Vagina (tissue), 2 donors: ENCODE measurements around the gene SNRNP25. TPM values are rescaled to one million over a fixed set of nuclear protein-coding genes. Genes with fewer than 3 reads are reported as not detected.

Source experiments
- DNase-seq, 2 donors: peaks; one replicate each; pipeline ENCODE4 v3.0.0-alpha.2; 2017; ENCODE audit errors: extremely low spot score in 2 of 2
- H3K27ac ChIP-seq: fragments of 200-600 bp; sonication (generic); one replicate; pipeline ENCODE4 v1.5.1; 2019
- H3K27me3 ChIP-seq: fragments of 200-600 bp; sonication (generic); one replicate; pipeline ENCODE4 v1.5.1; 2019
- H3K36me3 ChIP-seq, 2 donors: fragments of 200-600 bp; sonication (generic); one replicate each; pipeline ENCODE4 v1.5.1; 2017 to 2019
- H3K4me1 ChIP-seq: fragments of 200-600 bp; sonication (generic); one replicate; pipeline ENCODE4 v1.5.1; 2019
- H3K4me3 ChIP-seq, 2 donors: fragments of 200-600 bp; sonication (generic); 1 replicate in 1 of 2; 2 replicates in 1 of 2; pipeline ENCODE4 v1.5.1; 2016 to 2019
- H3K9me3 ChIP-seq: fragments of 200-600 bp; sonication (generic); one replicate; pipeline ENCODE4 v1.5.1; 2019
- CTCF ChIP-seq, 3 experiments: fragments of 450-650 bp in 2 of 3; fragments of 200-600 bp in 1 of 3; sonication (generic) in 1 of 3; IDR thresholded peaks; one replicate each; pipeline ENCODE4 v1.5.1; 2017 to 2019; ENCODE audit warnings: antibody characterized with exemption in 3 of 3, mild to moderate bottlenecking in 2 of 3, moderate library complexity in 2 of 3
- POLR2A ChIP-seq, 2 donors: fragments of 450-650 bp; IDR thresholded peaks; one replicate each; pipeline ENCODE4 v1.6.1; 2017; ENCODE audit warnings: antibody characterized with exemption in 2 of 2, mild to moderate bottlenecking in 2 of 2, moderate library complexity in 2 of 2
- POLR2AphosphoS5 ChIP-seq, 2 donors: sonication (generic); formaldehyde crosslinking; IDR thresholded peaks; one replicate each; pipeline ENCODE4 v1.9.0; 2017; ENCODE audit warnings: antibody characterized with exemption in 2 of 2, mild to moderate bottlenecking in 2 of 2, low read depth in 1 of 2; ENCODE audit not compliant: insufficient read depth in 1 of 2
- intact Hi-C: fragments of 100-400 bp; cut with DNase I; formaldehyde crosslinking; loops from one replicate; pipeline ENCODE4 v1.15.1; 2023
- total RNA-seq: library from RNA; depleted of rRNA; stranded (reverse); fragments of >200 nt; gene quantifications from one replicate; pipeline ENCODE4 v1.2.3, GENCODE V29; 2016

SNRNP25 gene
- total RNA-seq, 1 donor from 2014 or later, result 15.0 TPM

- TF ChIP-seq CTCF (IDR thresholded peaks at IDR 0.05) (no peak), POLR2A (IDR thresholded peaks at IDR 0.05) (no peak), POLR2AphosphoS5 (IDR thresholded peaks at IDR 0.05; ENCODE audit: insufficient read depth in 1 of 2, low read depth in 1 of 2) (peak in 1 of 2 donors; percentile 67)
- intact Hi-C loops, result no loop called here
- DNase-seq, result no peak
- Histone ChIP-seq H3K4me1 (peaks cover 70% of the 10 kb centered on the region), H3K4me3 (peak overlapping the region; percentile 74 to 98), H3K27ac (peak overlapping the region; percentile 89), H3K36me3 (no peaks in the 10 kb centered on the region), H3K9me3 (no peaks in the 10 kb centered on the region), H3K27me3 (no peaks in the 10 kb centered on the region)
Observed at GRCh38 chr16:75580-76501, 22.2 kb downstream of the SNRNP25 start.

- Histone ChIP-seq H3K27me3 (no peaks in the 10 kb centered on the region), H3K36me3 (no peaks in the 10 kb centered on the region), H3K4me3 (peak overlapping the region; percentile 74 to 98), H3K4me1 (peaks cover 63% of the 10 kb centered on the region), H3K9me3 (no peaks in the 10 kb centered on the region), H3K27ac (peak overlapping the region; percentile 89)
- TF ChIP-seq POLR2A (IDR thresholded peaks at IDR 0.05) (no peak), POLR2AphosphoS5 (IDR thresholded peaks at IDR 0.05; ENCODE audit: insufficient read depth in 1 of 2, low read depth in 1 of 2) (peak in 1 of 2 donors; percentile 48)
- intact Hi-C loops, result no loop called here
- no peak for DNase-seq
Observed at GRCh38 chr16:76535-77272, 23.1 kb downstream of the SNRNP25 start.

GRCh38 chr16:77273-77806 is 23.7 kb downstream of the SNRNP25 start:
- no peaks in the 10 kb centered on the region for H3K27me3 ChIP-seq
- peaks cover 63% of the 10 kb centered on the region for H3K4me1 ChIP-seq
- H3K36me3 ChIP-seq, result no peaks in the 10 kb centered on the region
- H3K4me3 ChIP-seq, result peak overlapping the region; percentile 74 to 98
- peak overlapping the region; percentile 89 for H3K27ac ChIP-seq
- intact Hi-C loops, result no loop called here
- DNase-seq, result no peak
- no peaks in the 10 kb centered on the region for H3K9me3 ChIP-seq
- no peak for TF ChIP-seq CTCF (IDR thresholded peaks at IDR 0.05)
- TF ChIP-seq POLR2A (IDR thresholded peaks at IDR 0.05), result no peak
- TF ChIP-seq POLR2AphosphoS5 (IDR thresholded peaks at IDR 0.05; ENCODE audit: insufficient read depth in 1 of 2, low read depth in 1 of 2), result no peak

GRCh38 chr16:77807-78443 is 24.3 kb downstream of the SNRNP25 start, which contains the start of gene MPG:
TSS of gene MPG (plus strand) at chr16:78225. CDS start at chr16:78310, 85 bp downstream.
- Histone ChIP-seq H3K9me3 (no peaks in the 10 kb centered on the region), H3K4me1 (peaks cover 61% of the 10 kb centered on the region), H3K36me3 (no peaks in the 10 kb centered on the region), H3K27me3 (no peaks in the 10 kb centered on the region), H3K27ac (peak within 1 kb of the TSS; percentile 89), H3K4me3 (peak within 1 kb of the TSS; percentile 74 to 98)
- no peak for DNase-seq
- intact Hi-C loops, result no loop called here
- peak; percentile 62 to 87 for TF ChIP-seq POLR2AphosphoS5 (IDR thresholded peaks at IDR 0.05; ENCODE audit: insufficient read depth in 1 of 2, low read depth in 1 of 2)
- peak in 1 of 3 experiments; percentile 28 for TF ChIP-seq CTCF (IDR thresholded peaks at IDR 0.05)
- peak in 1 of 2 donors; percentile 85 for TF ChIP-seq POLR2A (IDR thresholded peaks at IDR 0.05)
